IMR-90 (cell line): ENCODE data around the gene POLR1E. TPM values are rescaled to one million over a fixed set of nuclear protein-coding genes. Genes with fewer than 3 reads are reported as not detected.

ENCODE experiments used
- ATAC-seq: fragments of 200-7000 bp; cut with Tn5 transposase; 2 replicates; pipeline ENCODE4 v1.9.1; 2020; ENCODE audit warnings: low read depth, mild to moderate bottlenecking, moderate library complexity
- BruUV-seq: library from RNA; stranded (reverse); fragments of 400-500 nt; replicated peaks from 2 replicates; lab custom pipeline; 2021; lab: Mats Ljungman, UMichigan
- CTCF ChIA-PET: fragments of 300-600 bp; formaldehyde crosslinking; extraction: SDS; loops from one replicate; lab custom pipeline; 2021; ENCODE audit warnings: antibody characterized with exemption; lab: Yijun Ruan, JAX
- POLR2A ChIA-PET: fragments of 300-600 bp; sonication (Branson Sonifier 250); formaldehyde crosslinking; loops from one replicate; lab custom pipeline; 2022; ENCODE audit warnings: antibody characterized with exemption; ENCODE audit not compliant: unreplicated experiment; lab: Charles Lee
- DNase-seq: peaks from one replicate; pipeline ENCODE4 v3.0.0; 2013
- H2AFZ ChIP-seq: replicated peaks from 2 replicates; pipeline ENCODE3; 2013; ENCODE audit warnings: low read length, mild to moderate bottlenecking; ENCODE audit not compliant: poor library complexity
- H2AK5ac ChIP-seq: 2 replicates; pipeline ENCODE4 v1.6.1; 2013; ENCODE audit warnings: low read depth, low read length, inconsistent platforms
- H2AK9ac ChIP-seq: replicated peaks from 2 replicates; pipeline ENCODE3; 2013; ENCODE audit warnings: mild to moderate bottlenecking, low read depth, low read length, moderate library complexity; ENCODE audit not compliant: poor library complexity
- H2BK120ac ChIP-seq: 2 replicates; pipeline ENCODE4 v1.6.1; 2013; ENCODE audit warnings: low read depth, low read length, inconsistent platforms
- H2BK15ac ChIP-seq: 3 replicates; pipeline ENCODE4 v1.6.1; 2013; ENCODE audit warnings: low read depth, low read length, inconsistent platforms
- H2BK20ac ChIP-seq: 2 replicates; pipeline ENCODE4 v1.6.1; 2013; ENCODE audit warnings: low read depth, mild to moderate bottlenecking, inconsistent platforms, low read length, moderate library complexity
- H2BK5ac ChIP-seq: 2 replicates; pipeline ENCODE4 v1.6.1; 2013; ENCODE audit warnings: mild to moderate bottlenecking, low read depth, low read length, inconsistent platforms; ENCODE audit not compliant: poor library complexity, severe bottlenecking
- H3K14ac ChIP-seq: replicated peaks from 2 replicates; pipeline ENCODE4 v1.6.1; 2013; ENCODE audit warnings: low read depth, low read length, inconsistent platforms
- H3K18ac ChIP-seq: 2 replicates; pipeline ENCODE4 v1.6.1; 2013; ENCODE audit warnings: low read depth, low read length, control low read depth
- H3K23ac ChIP-seq: 2 replicates; pipeline ENCODE4 v1.6.1; 2013; ENCODE audit warnings: low read depth, low read length, inconsistent platforms
- H3K27ac ChIP-seq: 2 replicates; pipeline ENCODE4 v1.5.1; 2013; ENCODE audit warnings: mild to moderate bottlenecking, control low read depth, low read length; ENCODE audit not compliant: insufficient read depth
- H3K27me3 ChIP-seq: 2 replicates; pipeline ENCODE4 v1.6.1; 2013; ENCODE audit warnings: low read length; ENCODE audit not compliant: control insufficient read depth, insufficient read depth
- H3K36me3 ChIP-seq: 2 replicates; pipeline ENCODE4 v1.6.1; 2013; ENCODE audit warnings: low read length, mixed read lengths; ENCODE audit not compliant: control insufficient read depth, insufficient read depth
- H3K4ac ChIP-seq: 2 replicates; pipeline ENCODE4 v1.6.1; 2013; ENCODE audit warnings: low read depth, low read length, inconsistent platforms
- H3K4me1 ChIP-seq: 2 replicates; pipeline ENCODE4 v1.6.1; 2013; ENCODE audit warnings: low read length, mixed read lengths; ENCODE audit not compliant: control insufficient read depth, insufficient read depth
- H3K4me2 ChIP-seq: 2 replicates; pipeline ENCODE4 v1.6.1; 2013; ENCODE audit warnings: low read depth, mild to moderate bottlenecking, control low read depth, low read length, moderate library complexity
- H3K4me3 ChIP-seq: 2 replicates; pipeline ENCODE4 v1.5.1; 2013; ENCODE audit warnings: low read depth, mild to moderate bottlenecking, control low read depth, low read length, moderate library complexity; ENCODE audit not compliant: insufficient read depth
- H3K56ac ChIP-seq: 2 replicates; pipeline ENCODE4 v1.6.1; 2013; ENCODE audit warnings: low read length, inconsistent platforms; ENCODE audit not compliant: insufficient read depth; ENCODE audit errors: extremely low read depth
- H3K79me1 ChIP-seq, 2 experiments: 2 replicates each; pipeline ENCODE4 v1.6.1; 2013; ENCODE audit warnings: low read length in 2 of 2, inconsistent platforms in 1 of 2, low read depth in 1 of 2
- H3K9ac ChIP-seq: 2 replicates; pipeline ENCODE4 v1.6.1; 2013; ENCODE audit warnings: low read depth, low read length, control low read depth
- H3K9me1 ChIP-seq: 2 replicates; pipeline ENCODE4 v1.6.1; 2013; ENCODE audit warnings: low read length, inconsistent platforms; ENCODE audit not compliant: insufficient read depth
- H3K9me3 ChIP-seq: 2 replicates; pipeline ENCODE4 v1.6.1; 2013; ENCODE audit warnings: low read length; ENCODE audit not compliant: control insufficient read depth, insufficient read depth
- H4K20me1 ChIP-seq: 2 replicates; pipeline ENCODE4 v1.6.1; 2013; ENCODE audit warnings: low read length, inconsistent platforms; ENCODE audit not compliant: insufficient read depth
- H4K5ac ChIP-seq: 2 replicates; pipeline ENCODE4 v1.6.1; 2013; ENCODE audit warnings: mild to moderate bottlenecking, low read depth, low read length, control low read depth
- H4K8ac ChIP-seq, 2 experiments: 2 replicates each; pipeline ENCODE4 v1.6.1; 2013; ENCODE audit warnings: low read depth in 2 of 2, low read length in 2 of 2, control low read depth in 1 of 2, inconsistent platforms in 1 of 2
- H4K91ac ChIP-seq: 2 replicates; pipeline ENCODE4 v1.6.1; 2013; ENCODE audit warnings: low read depth, low read length, inconsistent platforms; ENCODE audit not compliant: insufficient read depth
- BHLHE40 ChIP-seq: fragments of 150-350 bp; IDR thresholded peaks from 2 replicates; pipeline ENCODE4 v1.6.1; 2016; ENCODE audit warnings: mild to moderate bottlenecking, low read depth, low read length
- CHD1 ChIP-seq: IDR thresholded peaks from 2 replicates; pipeline ENCODE4 v1.6.1; 2012; ENCODE audit warnings: low read depth, low read length, improper control_type of control experiment
- CTCF ChIP-seq: conservative IDR thresholded peaks from 2 replicates; pipeline ENCODE4 v1.5.1; 2012; ENCODE audit warnings: mild to moderate bottlenecking, low read depth, low read length, improper control_type of control experiment
- FOS ChIP-seq: fragments of 150-350 bp; IDR thresholded peaks from 2 replicates; pipeline ENCODE4 v1.6.1; 2016; ENCODE audit warnings: low read depth, low read length
- MAFK ChIP-seq: IDR thresholded peaks from 2 replicates; pipeline ENCODE4 v1.6.1; 2012; ENCODE audit warnings: low read depth, low read length, improper control_type of control experiment
- MXI1 ChIP-seq: IDR thresholded peaks from 2 replicates; pipeline ENCODE4 v1.6.1; 2012; ENCODE audit warnings: low read depth, mild to moderate bottlenecking, low read length, moderate library complexity, borderline replicate concordance
- RAD21 ChIP-seq: IDR thresholded peaks from 2 replicates; pipeline ENCODE4 v1.6.1; 2012; ENCODE audit warnings: low read length, improper control_type of control experiment
- dilution Hi-C: fragments of 300-500 bp; cut with HindIII; formaldehyde crosslinking; loops from one replicate; pipeline ENCODE4 v1.14.3; 2018; ENCODE audit warnings: low sequenced_read_pairs; ENCODE audit not compliant: unreplicated experiment
- in situ Hi-C: fragments of 300-500 bp; cut with MboI; formaldehyde crosslinking; loops from 3 replicates; pipeline ENCODE4 v1.14.3; 2019; ENCODE audit warnings: low sequenced_read_pairs, inconsistent platforms, mixed read lengths
- intact Hi-C: fragments of 100-400 bp; cut with micrococcal nuclease; formaldehyde crosslinking; loops from 2 replicates; pipeline ENCODE4 v1.10.0; 2022
- polyA plus RNA-seq, 3 experiments: library from polyadenylated mRNA; depleted of rRNA; stranded (reverse); fragments of >200 nt; gene quantifications; 2 replicates each; pipeline ENCODE4 v1.2.3, GENCODE V29; 2012; ENCODE audit warnings: low replicate concordance in 1 of 3
- total RNA-seq: library from RNA; depleted of rRNA; stranded (reverse); fragments of >200 nt; gene quantifications from 2 replicates; pipeline ENCODE4 v1.2.3, GENCODE V29; 2012
- TF ChIP-seq, protein P1 (sequence below): fragments of 150-350 bp; IDR thresholded peaks from 2 replicates; pipeline ENCODE4 v1.6.1; 2017; ENCODE audit warnings: mild to moderate bottlenecking, antibody characterized with exemption, low read length, low read depth

Gene POLR1E
- total and polyA plus RNA-seq, 2 of the 4 experiments (the other 2 are of a cell fraction) = 48.0 to 71.9 TPM

- H3K23ac ChIP-seq = peak overlapping the region; percentile 21; the same call in 1 of the 2 replicates
- H2AK9ac ChIP-seq = no peak overlapping the region
- H2BK15ac ChIP-seq = no peak overlapping the region
- H3K56ac ChIP-seq = no peak overlapping the region
- H2BK20ac ChIP-seq = no peak overlapping the region
- H3K27me3 ChIP-seq = no peaks in the 10 kb centered on the region
- CTCF ChIA-PET = no interaction called here
- H3K79me1 ChIP-seq = peaks cover 37 to 85% of the 10 kb centered on the region in 2 experiments
- no peak for DNase-seq
- no peak overlapping the region for H3K4ac ChIP-seq
- no peak overlapping the region for H3K27ac ChIP-seq
- dilution Hi-C loops (no loop called here), intact Hi-C loops (no loop called here), in situ Hi-C loops (no loop called here)
- H3K9me1 ChIP-seq = peaks cover 9% of the 10 kb centered on the region
- no peak overlapping the region for H2AFZ ChIP-seq
- H3K4me3 ChIP-seq = no peak overlapping the region
- H4K8ac ChIP-seq = no peak overlapping the region
- H3K36me3 ChIP-seq = peaks cover 8% of the 10 kb centered on the region
- no peak overlapping the region for H4K91ac ChIP-seq
- H2AK5ac ChIP-seq = no peak overlapping the region
- TF ChIP-seq MAFK (no peak), MXI1 (no peak), BHLHE40 (no peak), RAD21 (no peak), CTCF (no peak), FOS (no peak), CHD1 (no peak)
- TF ChIP-seq, protein P1, sequence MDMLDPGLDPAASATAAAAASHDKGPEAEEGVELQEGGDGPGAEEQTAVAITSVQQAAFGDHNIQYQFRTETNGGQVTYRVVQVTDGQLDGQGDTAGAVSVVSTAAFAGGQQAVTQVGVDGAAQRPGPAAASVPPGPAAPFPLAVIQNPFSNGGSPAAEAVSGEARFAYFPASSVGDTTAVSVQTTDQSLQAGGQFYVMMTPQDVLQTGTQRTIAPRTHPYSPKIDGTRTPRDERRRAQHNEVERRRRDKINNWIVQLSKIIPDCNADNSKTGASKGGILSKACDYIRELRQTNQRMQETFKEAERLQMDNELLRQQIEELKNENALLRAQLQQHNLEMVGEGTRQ = no peak
- H3K14ac ChIP-seq = no peak overlapping the region
- no TSS peak for BruUV-seq
- no peak overlapping the region for H4K5ac ChIP-seq
- peaks cover 28% of the 10 kb centered on the region for H4K20me1 ChIP-seq
- no peak overlapping the region for H2BK120ac ChIP-seq
- H3K4me2 ChIP-seq = no peak overlapping the region
- H3K18ac ChIP-seq = no peak overlapping the region
- H3K9me3 ChIP-seq = no peaks in the 10 kb centered on the region
- H3K9ac ChIP-seq = no peak overlapping the region
- no peak for ATAC-seq
- peaks cover 18% of the 10 kb centered on the region for H3K4me1 ChIP-seq
- H2BK5ac ChIP-seq = no peak overlapping the region
- POLR2A ChIA-PET = no interaction called here
Measured at GRCh38 chr9:37447111-37447510, 38.6 kb upstream of the POLR1E start.
